ENCODE data around the gene TMEM79. TPM values are rescaled to one million over a fixed set of nuclear protein-coding genes. Genes with fewer than 3 reads are reported as not detected.

TMEM79 gene
- polyA plus RNA-seq, 1 of the 3 experiments (the other 2 are of a cell fraction), result 4.5 TPM

GRCh38 chr1:156338180-156338976, 54.3 kb downstream of the TMEM79 start, which contains the start of the genes CCT3 and TSACC (continued):
- TF ChIP-seq CTCF (IDR thresholded peaks at IDR 0.05) (no peak), RCOR1 (IDR thresholded peaks at IDR 0.05; ENCODE audit: low read length) (no peak), PBX3 (IDR thresholded peaks at IDR 0.05) (peak; percentile 100), IRF3 (IDR thresholded peaks at IDR 0.05; ENCODE audit: low read depth, low read length) (peak; percentile 95), MAX (IDR thresholded peaks at IDR 0.05; ENCODE audit: low read depth) (peak; percentile 81), FOSL2 (IDR thresholded peaks at IDR 0.05; ENCODE audit: borderline replicate concordance, low read depth) (no peak), JUND (IDR thresholded peaks at IDR 0.05) (no peak), ZBTB33 (IDR thresholded peaks at IDR 0.05; ENCODE audit: borderline replicate concordance, low read depth) (no peak), RXRA (IDR thresholded peaks at IDR 0.05; ENCODE audit: borderline replicate concordance, low read depth) (no peak), GATA2 (CRISPR knock-in tag; IDR thresholded peaks at IDR 0.05) (no peak), MEF2A (IDR thresholded peaks at IDR 0.05; ENCODE audit: borderline replicate concordance, low read depth) (no peak), TEAD4 (IDR thresholded peaks at IDR 0.05; ENCODE audit: borderline replicate concordance, insufficient read depth) (no peak), GABPA (IDR thresholded peaks at IDR 0.05; ENCODE audit: low read depth) (peak; percentile 67), YY1 (IDR thresholded peaks at IDR 0.05; ENCODE audit: low read depth) (peak; percentile 72; the same call in 1 of the 2 replicates), TAF1 (IDR thresholded peaks at IDR 0.05; ENCODE audit: borderline replicate concordance, low read depth, low read length) (peak; percentile 86), REST (IDR thresholded peaks at IDR 0.05; ENCODE audit: low read depth, low read length) (no peak), ELF1 (IDR thresholded peaks at IDR 0.05) (peak; percentile 76), USF1 (IDR thresholded peaks at IDR 0.05; ENCODE audit: borderline replicate concordance, low read depth) (peak; percentile 15; the same call in 1 of the 2 replicates), USF2 (IDR thresholded peaks at IDR 0.05; ENCODE audit: borderline replicate concordance, low read depth, low read length) (0 out of 2 replicates have a peak, but pooled peaks have one; percentile 13), POLR2AphosphoS5 (IDR thresholded peaks at IDR 0.05; ENCODE audit: low read depth, low read length) (peak; percentile 92)
